ENCODE data around the gene SPR. TPM values are rescaled to one million over a fixed set of nuclear protein-coding genes. Genes with fewer than 3 reads are reported as not detected.
"Not testable (repeated sequence)": the region's sequence is repeated elsewhere in the genome, so short reads cannot be mapped to it uniquely, and the experiment has no call there.

The SPR gene
- total RNA-seq, 1 donor from 2014 or later = 46.2 TPM

DNA sequence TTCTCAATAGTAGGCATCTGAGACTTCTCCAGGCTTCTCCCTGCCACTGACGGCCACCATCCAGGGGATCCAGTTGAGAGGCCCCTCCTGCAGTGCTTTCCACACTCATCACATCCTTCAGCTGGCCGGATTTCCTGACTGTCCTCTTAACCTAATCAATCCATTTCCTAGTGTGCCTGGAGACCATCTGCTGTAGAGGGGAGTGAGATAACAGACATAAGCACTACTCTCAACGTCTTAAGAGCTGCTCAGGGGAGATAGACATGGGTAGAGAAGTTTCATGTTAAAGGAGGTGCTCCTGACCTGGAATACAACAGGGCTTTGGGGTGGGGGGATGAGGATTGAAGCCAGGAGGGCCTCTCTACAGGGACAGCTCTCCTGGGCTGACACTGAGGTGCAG is 14.2 kb downstream of the SPR start:
- ATAC-seq (no peak), DNase-seq (no peak)
- no peaks in the 10 kb centered on the region for H3K9me3 ChIP-seq
- H3K36me3 ChIP-seq = no peaks in the 10 kb centered on the region
- peaks cover 30% of the 10 kb centered on the region for H3K27me3 ChIP-seq (ENCODE audit: low read depth)
- TF ChIP-seq, protein P1, sequence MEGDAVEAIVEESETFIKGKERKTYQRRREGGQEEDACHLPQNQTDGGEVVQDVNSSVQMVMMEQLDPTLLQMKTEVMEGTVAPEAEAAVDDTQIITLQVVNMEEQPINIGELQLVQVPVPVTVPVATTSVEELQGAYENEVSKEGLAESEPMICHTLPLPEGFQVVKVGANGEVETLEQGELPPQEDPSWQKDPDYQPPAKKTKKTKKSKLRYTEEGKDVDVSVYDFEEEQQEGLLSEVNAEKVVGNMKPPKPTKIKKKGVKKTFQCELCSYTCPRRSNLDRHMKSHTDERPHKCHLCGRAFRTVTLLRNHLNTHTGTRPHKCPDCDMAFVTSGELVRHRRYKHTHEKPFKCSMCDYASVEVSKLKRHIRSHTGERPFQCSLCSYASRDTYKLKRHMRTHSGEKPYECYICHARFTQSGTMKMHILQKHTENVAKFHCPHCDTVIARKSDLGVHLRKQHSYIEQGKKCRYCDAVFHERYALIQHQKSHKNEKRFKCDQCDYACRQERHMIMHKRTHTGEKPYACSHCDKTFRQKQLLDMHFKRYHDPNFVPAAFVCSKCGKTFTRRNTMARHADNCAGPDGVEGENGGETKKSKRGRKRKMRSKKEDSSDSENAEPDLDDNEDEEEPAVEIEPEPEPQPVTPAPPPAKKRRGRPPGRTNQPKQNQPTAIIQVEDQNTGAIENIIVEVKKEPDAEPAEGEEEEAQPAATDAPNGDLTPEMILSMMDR (IDR thresholded peaks at IDR 0.05) = no peak
- intact Hi-C loops (cut with DNase I) = no loop called here
- H3K4me1 ChIP-seq = no peaks in the 10 kb centered on the region
- H3K4me3 ChIP-seq = no peak overlapping the region
- H3K27ac ChIP-seq = no peak overlapping the region

GRCh38 chr2:72907369-72907768 is 20.2 kb downstream of the SPR start:
- H3K4me1 ChIP-seq; H3K9me3 ChIP-seq; ATAC-seq; H3K36me3 ChIP-seq; H3K27ac ChIP-seq; H3K4me3 ChIP-seq; DNase-seq; intact Hi-C loops (cut with DNase I): not testable (repeated sequence)
- H3K27me3 ChIP-seq (ENCODE audit: low read depth) = peaks cover 86% of the 10 kb centered on the region

DNA sequence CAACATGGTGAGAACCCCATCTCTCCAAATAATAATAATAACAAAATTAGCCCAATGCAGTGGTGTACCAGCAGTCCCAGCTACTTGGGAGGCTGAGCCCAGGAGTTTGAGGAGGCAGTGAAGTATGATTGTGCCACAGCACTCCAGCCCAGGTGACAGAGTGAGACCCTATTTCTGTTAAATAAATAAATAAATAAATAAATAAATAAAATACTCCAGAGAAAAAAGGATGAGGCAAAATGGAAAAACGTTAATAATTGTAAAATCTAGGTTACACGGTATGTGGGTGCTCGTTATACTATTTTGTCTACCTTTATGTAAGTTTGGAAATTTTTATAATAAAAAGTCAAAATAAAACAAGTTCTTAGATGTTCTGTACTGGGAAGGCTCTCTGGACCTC is 21.5 kb downstream of the SPR start:
- DNase-seq = no peak
- TF ChIP-seq, protein P1 (IDR thresholded peaks at IDR 0.05) = no peak

GRCh38 chr2:72911256-72911655 is 24.0 kb downstream of the SPR start:
- Histone ChIP-seq H3K27ac (no peak overlapping the region), H3K27me3 (ENCODE audit: low read depth) (peaks cover 99% of the 10 kb centered on the region), H3K4me1 (peaks cover 12% of the 10 kb centered on the region), H3K9me3 (no peaks in the 10 kb centered on the region), H3K36me3 (no peaks in the 10 kb centered on the region), H3K4me3 (no peak overlapping the region)
- intact Hi-C loops (cut with DNase I) = no loop called here
- TF ChIP-seq, protein P1 (IDR thresholded peaks at IDR 0.05) = no peak
- ATAC-seq (no peak), DNase-seq (no peak)

More for the DNA sequence above, 21.5 kb downstream of the SPR start:
- intact Hi-C loops (cut with DNase I) = no loop called here
- no peaks in the 10 kb centered on the region for H3K9me3 ChIP-seq
- no peaks in the 10 kb centered on the region for H3K4me1 ChIP-seq
- no peak overlapping the region for H3K4me3 ChIP-seq
- H3K27me3 ChIP-seq (ENCODE audit: low read depth) = peaks cover 92% of the 10 kb centered on the region
- no peaks in the 10 kb centered on the region for H3K36me3 ChIP-seq
- no peak for ATAC-seq
- H3K27ac ChIP-seq = no peak overlapping the region

DNA sequence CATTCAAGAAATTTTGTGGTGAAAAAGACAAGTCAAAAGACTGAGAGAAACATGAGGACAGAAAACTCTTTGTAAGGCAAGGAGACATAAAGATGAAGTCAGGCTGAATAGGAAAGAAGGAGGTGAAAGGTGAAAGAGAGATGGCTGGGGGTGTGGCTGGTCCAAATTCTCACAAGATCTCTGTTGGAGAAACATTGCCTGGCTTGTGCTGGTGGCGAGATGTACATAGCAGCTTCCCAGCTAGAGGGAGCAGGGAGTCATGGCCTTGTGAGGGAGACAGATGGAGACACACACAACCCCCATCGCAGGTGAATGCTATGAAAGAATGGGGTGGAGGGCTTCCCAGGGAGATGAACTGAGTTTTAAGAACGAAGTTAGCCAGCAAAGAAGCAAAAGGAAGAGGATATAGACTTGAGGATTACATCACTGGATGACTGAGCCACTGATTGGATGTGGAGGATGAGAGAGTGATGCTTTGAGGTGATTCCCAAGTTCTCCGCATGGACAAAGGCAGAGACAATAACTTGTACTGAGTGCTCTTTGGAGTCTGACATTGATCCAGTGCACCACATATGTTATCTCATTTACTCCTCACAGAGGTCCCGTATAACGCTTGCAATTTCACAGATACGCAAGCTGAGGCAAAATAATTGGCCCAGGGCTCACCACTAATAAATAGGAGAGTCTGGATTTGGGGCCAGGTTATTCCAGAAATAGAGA is 26.4 kb downstream of the SPR start:
- Histone ChIP-seq H3K4me3 (no peak overlapping the region), H3K9me3 (no peaks in the 10 kb centered on the region), H3K36me3 (no peaks in the 10 kb centered on the region), H3K27me3 (ENCODE audit: low read depth) (peaks cover 98% of the 10 kb centered on the region), H3K4me1 (peaks cover 35% of the 10 kb centered on the region), H3K27ac (no peak overlapping the region)
- TF ChIP-seq, protein P1 (IDR thresholded peaks at IDR 0.05) = no peak
- ATAC-seq (no peak), DNase-seq (no peak)
- intact Hi-C loops (cut with DNase I) = no loop called here

GRCh38 chr2:72914206-72914559 is 27.0 kb downstream of the SPR start:
- no peak for ATAC-seq
- Histone ChIP-seq H3K27me3 (ENCODE audit: low read depth) (peaks cover 96% of the 10 kb centered on the region), H3K4me1 (peaks cover 36% of the 10 kb centered on the region), H3K36me3 (no peaks in the 10 kb centered on the region), H3K9me3 (no peaks in the 10 kb centered on the region), H3K4me3 (no peak overlapping the region), H3K27ac (no peak overlapping the region)
- DNase-seq = no peak
- intact Hi-C loops (cut with DNase I) = no loop called here
- TF ChIP-seq, protein P1 (IDR thresholded peaks at IDR 0.05) = no peak

All from lower lobe of right lung (tissue), 2 donors.